ENCODE measurements around the gene MARCHF10. TPM values are rescaled to one million over a fixed set of nuclear protein-coding genes. Genes with fewer than 3 reads are reported as not detected.

MARCHF10 gene
- total RNA-seq, 1 experiment from 2014 or later: not detected

GRCh38 chr17:62760945-62761267, 47.2 kb downstream of the MARCHF10 start:
- TF ChIP-seq ZNF274 (IDR thresholded peaks at IDR 0.05; ENCODE audit: low read depth, low read length) (no peak), ATF3 (IDR thresholded peaks at IDR 0.05) (no peak)
- no peak overlapping the region for H3K4me2 ChIP-seq (ENCODE audit: low read length)
- no peaks in the 10 kb centered on the region for H3K9me3 ChIP-seq (ENCODE audit: control insufficient read depth in 1 of 2, insufficient read depth in 1 of 2, low read depth in 1 of 2, low read length in 2 of 2)
- ChIA-PET CTCF (no interaction called here), RAD21 (ENCODE audit: low non-redundant PET in 1 of 2, low total read pairs in 2 of 2, uncharacterized antibody in 2 of 2, unreplicated experiment in 2 of 2) (no interaction called here), POLR2A (no interaction called here)
- no peak overlapping the region for H3K9ac ChIP-seq (ENCODE audit: low read length)
- no peak overlapping the region for H3K4me3 ChIP-seq (replicated peaks in 1 of 2; ENCODE audit: low read depth in 1 of 2, low read length in 2 of 2)
- H3K4me1 ChIP-seq (ENCODE audit: control insufficient read depth in 1 of 2, insufficient read depth in 2 of 2, low read length in 2 of 2): peaks cover 0 to 4% of the 10 kb centered on the region in 2 experiments; a peak in 1 of 4 replicates
- 0 out of 2 replicates have a peak, but pooled peaks cover 6% of the 10 kb centered on the region for H3K27me3 ChIP-seq (ENCODE audit: insufficient read depth, low read length)
- H3K79me2 ChIP-seq (ENCODE audit: insufficient read depth, low read length): no peaks in the 10 kb centered on the region
- H4K20me1 ChIP-seq (ENCODE audit: insufficient read depth): no peaks in the 10 kb centered on the region
- H2AFZ ChIP-seq (ENCODE audit: low read depth, low read length, poor library complexity, severe bottlenecking): no peak overlapping the region
- no peak for DNase-seq (ENCODE audit: low read depth, low spot score)
- no TSS peak for BruUV-seq (replicated peaks)
- no peak for ATAC-seq
- H3K36me3 ChIP-seq (ENCODE audit: control insufficient read depth in 1 of 2, insufficient read depth in 2 of 2, low read length in 2 of 2): no peaks in the 10 kb centered on the region
- H3K27ac ChIP-seq (ENCODE audit: low read depth, low read length): no peak overlapping the region
- H3K9me2 ChIP-seq (ENCODE audit: insufficient read depth): no peaks in the 10 kb centered on the region
- intact Hi-C loops (cut with micrococcal nuclease): no loop called here

GRCh38 chr17:62760059-62760944, 47.8 kb downstream of the MARCHF10 start:
- Histone ChIP-seq H2AFZ (ENCODE audit: low read depth, low read length, poor library complexity, severe bottlenecking) (no peak overlapping the region), H3K9me2 (ENCODE audit: insufficient read depth) (no peaks in the 10 kb centered on the region), H3K27me3 (ENCODE audit: insufficient read depth, low read length) (0 out of 2 replicates have a peak, but pooled peaks cover 6% of the 10 kb centered on the region), H3K9ac (ENCODE audit: low read length) (no peak overlapping the region), H3K27ac (ENCODE audit: low read depth, low read length) (no peak overlapping the region), H3K4me1 (ENCODE audit: control insufficient read depth in 1 of 2, insufficient read depth in 2 of 2, low read length in 2 of 2) (peaks cover 0 to 4% of the 10 kb centered on the region in 2 experiments; a peak in 1 of 4 replicates), H3K36me3 (ENCODE audit: control insufficient read depth in 1 of 2, insufficient read depth in 2 of 2, low read length in 2 of 2) (no peaks in the 10 kb centered on the region), H3K79me2 (ENCODE audit: insufficient read depth, low read length) (no peaks in the 10 kb centered on the region), H3K4me3 (replicated peaks in 1 of 2; ENCODE audit: low read depth in 1 of 2, low read length in 2 of 2) (no peak overlapping the region), H3K9me3 (ENCODE audit: control insufficient read depth in 1 of 2, insufficient read depth in 1 of 2, low read depth in 1 of 2, low read length in 2 of 2) (no peaks in the 10 kb centered on the region), H4K20me1 (ENCODE audit: insufficient read depth) (no peaks in the 10 kb centered on the region), H3K4me2 (ENCODE audit: low read length) (no peak overlapping the region)
- ChIA-PET RAD21 (ENCODE audit: low non-redundant PET in 1 of 2, low total read pairs in 2 of 2, uncharacterized antibody in 2 of 2, unreplicated experiment in 2 of 2) (no interaction called here), CTCF (no interaction called here), POLR2A (no interaction called here)
- intact Hi-C loops (cut with micrococcal nuclease): no loop called here
- TF ChIP-seq EZH2 (IDR thresholded peaks at IDR 0.05) (no peak), TCF7L2 (IDR thresholded peaks at IDR 0.05; ENCODE audit: borderline replicate concordance, extremely low read depth, insufficient read depth, insufficient read length) (no peak), POLR2A (IDR thresholded peaks at IDR 0.05; ENCODE audit: borderline replicate concordance, extremely low read depth, insufficient read depth, insufficient read length) (no peak), EGR1 (IDR thresholded peaks at IDR 0.05; ENCODE audit: low read depth) (no peak), POLR2AphosphoS5 (IDR thresholded peaks at IDR 0.05; ENCODE audit: low read depth, low read length) (no peak), CTCF (IDR thresholded peaks at IDR 0.05 in 2 of 3, conservative IDR thresholded peaks at IDR 0.05 in 1 of 3; ENCODE audit: borderline replicate concordance in 1 of 3, insufficient read depth in 1 of 3, low read depth in 2 of 3, low read length in 2 of 3) (no peak), YY1 (IDR thresholded peaks at IDR 0.05; ENCODE audit: extremely low read depth, insufficient replicate concordance, low read depth, low read length) (no peak), FOSL1 (IDR thresholded peaks at IDR 0.05; ENCODE audit: low read depth) (no peak), MAX (IDR thresholded peaks at IDR 0.05) (no peak), RAD21 (IDR thresholded peaks at IDR 0.05; ENCODE audit: low read depth) (no peak), ATF3 (IDR thresholded peaks at IDR 0.05) (no peak), ZFX (IDR thresholded peaks at IDR 0.05) (no peak)
- DNase-seq (ENCODE audit: low read depth, low spot score): no peak
- no peak for ATAC-seq
- no TSS peak for BruUV-seq (replicated peaks)
